Tibial artery (tissue), 4 donors: ENCODE data around the gene CTIF.

Source experiments
- DNase-seq, 2 donors: peaks; one replicate each; pipeline ENCODE4 v3.0.0-alpha.2; 2019
- H3K27ac ChIP-seq, 2 donors: fragments of 200-600 bp; sonication (generic) in 1 of 2; 1 replicate in 1 of 2; 2 replicates in 1 of 2; pipeline ENCODE4 v1.5.1; 2018 to 2019; ENCODE audit warnings: mild to moderate bottlenecking in 1 of 2
- H3K27me3 ChIP-seq, 2 donors: fragments of 200-600 bp; sonication (generic) in 1 of 2; one replicate each; pipeline versions ENCODE4 v1.5.1 to v1.6.0; 2016 to 2019
- H3K36me3 ChIP-seq, 3 donors: fragments of 200-600 bp; sonication (generic) in 2 of 3; one replicate each; pipeline ENCODE4 v1.5.1; 2016 to 2019; ENCODE audit warnings: mild to moderate bottlenecking in 2 of 3
- H3K4me1 ChIP-seq, 4 donors: fragments of 200-600 bp; sonication (generic) in 2 of 4; 1 replicate in 3 of 4; 2 replicates in 1 of 4; pipeline ENCODE4 v1.5.1; 2016 to 2019
- H3K4me3 ChIP-seq, 2 donors: fragments of 200-600 bp; sonication (generic) in 1 of 2; 1 replicate in 1 of 2; 2 replicates in 1 of 2; pipeline ENCODE4 v1.5.1; 2018 to 2019; ENCODE audit warnings: mild to moderate bottlenecking in 2 of 2
- H3K9me3 ChIP-seq, 3 donors: fragments of 200-600 bp; sonication (generic) in 1 of 3; one replicate each; pipeline ENCODE4 v1.5.1; 2016 to 2019
- CTCF ChIP-seq, 2 experiments: fragments of 200-600 bp in 1 of 2; fragments of 450-650 bp in 1 of 2; IDR thresholded peaks; one replicate each; pipeline ENCODE4 v1.5.1; 2017 to 2019; ENCODE audit warnings: antibody characterized with exemption in 2 of 2, mild to moderate bottlenecking in 1 of 2, moderate library complexity in 1 of 2
- intact Hi-C: fragments of 100-400 bp; cut with DNase I; formaldehyde crosslinking; loops from one replicate; pipeline ENCODE4 v1.15.0; 2023; ENCODE audit warnings: low total_unique reads

CTIF gene

GRCh38 chr18:48519431-48520100 lies 19.3 kb upstream of the CTIF start:
- no peak for DNase-seq
- intact Hi-C loops, result no loop called here
- Histone ChIP-seq H3K4me3 (no peak overlapping the region), H3K4me1 (peaks cover 0 to 6% (median 2%) of the 10 kb centered on the region in 4 donors), H3K27ac (no peak overlapping the region), H3K27me3 (no peaks in the 10 kb centered on the region), H3K9me3 (no peaks in the 10 kb centered on the region), H3K36me3 (no peaks in the 10 kb centered on the region)
- no peak for TF ChIP-seq CTCF (IDR thresholded peaks at IDR 0.05)

GRCh38 chr18:48521723-48522122 lies 17.1 kb upstream of the CTIF start:
- Histone ChIP-seq H3K27me3 (no peaks in the 10 kb centered on the region), H3K4me3 (no peak overlapping the region), H3K9me3 (no peaks in the 10 kb centered on the region), H3K36me3 (no peaks in the 10 kb centered on the region), H3K4me1 (peaks cover 0 to 4% (median 2%) of the 10 kb centered on the region in 4 donors), H3K27ac (no peak overlapping the region)
- intact Hi-C loops, result no loop called here
- no peak for TF ChIP-seq CTCF (IDR thresholded peaks at IDR 0.05)
- DNase-seq, result no peak

- no peaks in the 10 kb centered on the region for H3K9me3 ChIP-seq
These were observed 13.2 kb upstream of the CTIF start for GRCh38 chr18:48525671-48526070.

GRCh38 chr18:48527461-48527860 lies 11.4 kb upstream of the CTIF start:
- Histone ChIP-seq H3K4me3 (no peak overlapping the region), H3K27ac (no peak overlapping the region), H3K9me3 (no peaks in the 10 kb centered on the region), H3K36me3 (no peaks in the 10 kb centered on the region), H3K27me3 (no peaks in the 10 kb centered on the region), H3K4me1 (no peaks in the 10 kb centered on the region)
- TF ChIP-seq CTCF (IDR thresholded peaks at IDR 0.05), result no peak
- intact Hi-C loops, result no loop called here
- no peak for DNase-seq

More at GRCh38 chr18:48525671-48526070, 13.2 kb upstream of the CTIF start:
- no peaks in the 10 kb centered on the region for H3K27me3 ChIP-seq
- H3K36me3 ChIP-seq, result no peaks in the 10 kb centered on the region
- H3K4me3 ChIP-seq, result no peak overlapping the region
- no peak for DNase-seq
- intact Hi-C loops, result no loop called here
- H3K4me1 ChIP-seq, result no peaks in the 10 kb centered on the region
- TF ChIP-seq CTCF (IDR thresholded peaks at IDR 0.05), result no peak
- H3K27ac ChIP-seq, result no peak overlapping the region

GRCh38 chr18:48528861-48529260 lies 10.0 kb upstream of the CTIF start:
- Histone ChIP-seq H3K4me3 (no peak overlapping the region), H3K36me3 (no peaks in the 10 kb centered on the region)
- intact Hi-C loops, result no loop called here

More at GRCh38 chr18:48528861-48529260, 10.0 kb upstream of the CTIF start:
- Histone ChIP-seq H3K27me3 (no peaks in the 10 kb centered on the region), H3K27ac (no peak overlapping the region), H3K4me1 (no peaks in the 10 kb centered on the region), H3K9me3 (no peaks in the 10 kb centered on the region)
- no peak for TF ChIP-seq CTCF (IDR thresholded peaks at IDR 0.05)
- DNase-seq, result no peak
